Stromal cell of bone marrow (primary cell): ENCODE results near the gene KIF22.

Experiments used
- DNase-seq: peaks from one replicate; pipeline ENCODE4 v3.0.0-alpha.2; 2012; ENCODE audit warnings: low read depth

The KIF22 gene

GRCh38 chr16:29804020-29804419 lies 13.5 kb downstream of the KIF22 start:
- DNase-seq = no peak

GRCh38 chr16:29804455-29805231 lies 14.1 kb downstream of the KIF22 start:
- no peak for DNase-seq

- DNase-seq = peak; percentile 93
These were observed 14.9 kb downstream of the KIF22 start for GRCh38 chr16:29805232-29806098.

GRCh38 chr16:29806099-29806579 lies 15.6 kb downstream of the KIF22 start, which contains the start of gene MAZ:
MAZ (plus strand) TSS chr16:29806529; CDS start chr16:29806702, 173 bp downstream.
- DNase-seq = no peak

DNA sequence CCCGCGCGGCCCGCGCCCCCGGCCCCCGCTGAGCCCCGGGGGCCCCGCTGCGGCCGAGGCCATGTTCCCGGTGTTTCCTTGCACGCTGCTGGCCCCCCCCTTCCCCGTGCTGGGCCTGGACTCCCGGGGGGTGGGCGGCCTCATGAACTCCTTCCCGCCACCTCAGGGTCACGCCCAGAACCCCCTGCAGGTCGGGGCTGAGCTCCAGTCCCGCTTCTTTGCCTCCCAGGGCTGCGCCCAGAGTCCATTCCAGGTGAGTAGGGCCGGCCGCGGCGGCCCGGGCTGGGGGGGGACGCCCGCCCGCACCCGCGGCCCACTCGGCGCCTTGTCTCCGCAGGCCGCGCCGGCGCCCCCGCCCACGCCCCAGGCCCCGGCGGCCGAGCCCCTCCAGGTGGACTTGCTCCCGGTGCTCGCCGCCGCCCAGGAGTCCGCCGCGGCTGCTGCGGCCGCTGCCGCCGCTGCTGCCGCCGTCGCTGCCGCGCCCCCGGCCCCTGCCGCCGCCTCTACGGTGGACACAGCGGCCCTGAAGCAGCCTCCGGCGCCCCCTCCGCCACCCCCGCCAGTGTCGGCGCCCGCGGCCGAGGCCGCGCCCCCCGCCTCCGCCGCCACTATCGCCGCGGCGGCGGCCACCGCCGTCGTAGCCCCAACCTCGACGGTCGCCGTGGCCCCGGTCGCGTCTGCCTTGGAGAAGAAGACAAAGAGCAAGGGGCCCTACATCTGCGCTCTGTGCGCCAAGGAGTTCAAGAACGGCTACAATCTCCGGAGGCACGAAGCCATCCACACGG lies 16.3 kb downstream of the KIF22 start:
- DNase-seq = no peak

DNA sequence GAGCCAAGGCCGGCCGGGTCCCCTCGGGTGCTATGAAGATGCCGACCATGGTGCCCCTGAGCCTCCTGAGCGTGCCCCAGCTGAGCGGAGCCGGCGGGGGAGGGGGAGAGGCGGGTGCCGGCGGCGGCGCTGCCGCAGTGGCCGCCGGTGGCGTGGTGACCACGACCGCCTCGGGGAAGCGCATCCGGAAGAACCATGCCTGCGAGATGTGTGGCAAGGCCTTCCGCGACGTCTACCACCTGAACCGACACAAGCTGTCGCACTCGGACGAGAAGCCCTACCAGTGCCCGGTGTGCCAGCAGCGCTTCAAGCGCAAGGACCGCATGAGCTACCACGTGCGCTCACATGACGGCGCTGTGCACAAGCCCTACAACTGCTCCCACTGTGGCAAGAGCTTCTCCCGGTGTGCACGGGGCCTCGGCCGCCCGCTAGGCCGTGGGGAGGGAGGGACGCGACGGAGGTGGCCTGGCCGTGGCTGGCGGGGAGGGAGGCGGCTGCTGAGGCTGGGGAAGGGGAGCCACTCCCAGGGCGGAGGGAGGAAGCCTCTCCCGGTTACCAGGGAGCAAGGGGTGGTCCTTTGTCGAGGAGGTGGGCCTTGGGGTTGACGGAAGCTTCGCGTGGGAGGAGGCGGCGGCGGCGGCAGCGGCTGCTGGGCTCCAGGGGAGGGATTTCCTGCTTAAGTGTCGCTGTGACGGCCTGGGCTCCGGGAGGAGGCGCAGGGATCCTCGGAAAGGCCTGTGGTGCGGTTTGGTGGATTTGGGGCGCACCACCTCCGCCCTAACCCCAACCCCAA lies 17.1 kb downstream of the KIF22 start:
- DNase-seq = peak; percentile 85

DNA sequence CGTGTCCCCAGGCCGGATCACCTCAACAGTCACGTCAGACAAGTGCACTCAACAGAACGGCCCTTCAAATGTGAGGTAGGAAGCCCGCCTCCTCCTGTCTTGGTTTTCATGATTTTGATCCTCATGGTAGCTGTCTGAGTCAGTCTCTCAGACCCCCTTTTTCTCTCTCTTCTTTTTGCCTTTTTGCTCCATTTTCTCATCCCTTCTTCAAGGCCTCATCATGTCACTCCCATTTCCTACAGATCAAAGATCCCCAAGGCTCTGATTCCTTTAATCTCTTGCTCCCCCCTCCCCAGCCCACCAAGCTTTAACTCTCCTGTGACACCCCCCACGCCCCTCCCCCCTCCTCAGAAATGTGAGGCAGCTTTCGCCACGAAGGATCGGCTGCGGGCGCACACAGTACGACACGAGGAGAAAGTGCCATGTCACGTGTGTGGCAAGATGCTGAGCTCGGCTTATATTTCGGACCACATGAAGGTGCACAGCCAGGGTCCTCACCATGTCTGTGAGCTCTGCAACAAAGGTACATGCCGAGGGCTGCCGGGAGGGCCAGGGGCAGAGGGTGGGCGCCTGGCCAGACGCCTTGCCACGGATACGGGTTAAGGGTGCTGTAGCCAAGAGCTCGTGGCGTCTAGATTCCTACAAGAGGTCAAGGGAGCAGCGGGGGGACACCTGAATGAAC lies 17.8 kb downstream of the KIF22 start:
- DNase-seq = no peak

DNA sequence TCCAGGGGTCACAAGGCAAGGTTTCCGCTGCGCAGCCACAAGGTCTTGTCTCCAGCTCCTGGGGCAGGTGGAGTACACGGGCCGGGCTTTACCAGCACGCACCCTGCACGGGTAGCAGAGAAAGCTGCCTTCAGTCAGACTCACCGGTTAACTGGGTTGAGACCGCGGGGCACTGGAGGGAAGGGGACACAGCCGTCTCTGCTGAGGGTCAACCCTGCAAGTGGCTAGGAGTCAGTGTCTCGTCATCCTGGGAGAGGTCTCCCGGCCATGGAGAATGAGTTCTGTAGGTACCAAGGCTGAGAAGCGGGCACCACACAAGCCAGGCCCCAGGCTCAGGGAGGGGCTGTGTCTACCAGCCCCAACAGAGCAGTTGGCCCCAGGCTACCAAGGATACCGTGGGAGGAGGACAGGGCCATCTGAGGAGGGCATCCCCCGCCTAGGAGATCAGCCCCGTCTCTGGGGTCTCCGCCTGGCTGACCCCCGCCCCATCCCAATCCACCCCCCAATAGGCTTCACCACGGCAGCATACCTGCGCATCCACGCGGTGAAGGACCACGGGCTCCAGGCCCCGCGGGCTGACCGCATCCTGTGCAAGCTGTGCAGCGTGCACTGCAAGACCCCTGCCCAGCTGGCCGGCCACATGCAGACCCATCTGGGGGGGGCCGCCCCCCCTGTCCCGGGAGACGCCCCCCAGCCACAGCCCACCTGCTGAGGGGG lies 18.6 kb downstream of the KIF22 start:
- DNase-seq = no peak

DNA sequence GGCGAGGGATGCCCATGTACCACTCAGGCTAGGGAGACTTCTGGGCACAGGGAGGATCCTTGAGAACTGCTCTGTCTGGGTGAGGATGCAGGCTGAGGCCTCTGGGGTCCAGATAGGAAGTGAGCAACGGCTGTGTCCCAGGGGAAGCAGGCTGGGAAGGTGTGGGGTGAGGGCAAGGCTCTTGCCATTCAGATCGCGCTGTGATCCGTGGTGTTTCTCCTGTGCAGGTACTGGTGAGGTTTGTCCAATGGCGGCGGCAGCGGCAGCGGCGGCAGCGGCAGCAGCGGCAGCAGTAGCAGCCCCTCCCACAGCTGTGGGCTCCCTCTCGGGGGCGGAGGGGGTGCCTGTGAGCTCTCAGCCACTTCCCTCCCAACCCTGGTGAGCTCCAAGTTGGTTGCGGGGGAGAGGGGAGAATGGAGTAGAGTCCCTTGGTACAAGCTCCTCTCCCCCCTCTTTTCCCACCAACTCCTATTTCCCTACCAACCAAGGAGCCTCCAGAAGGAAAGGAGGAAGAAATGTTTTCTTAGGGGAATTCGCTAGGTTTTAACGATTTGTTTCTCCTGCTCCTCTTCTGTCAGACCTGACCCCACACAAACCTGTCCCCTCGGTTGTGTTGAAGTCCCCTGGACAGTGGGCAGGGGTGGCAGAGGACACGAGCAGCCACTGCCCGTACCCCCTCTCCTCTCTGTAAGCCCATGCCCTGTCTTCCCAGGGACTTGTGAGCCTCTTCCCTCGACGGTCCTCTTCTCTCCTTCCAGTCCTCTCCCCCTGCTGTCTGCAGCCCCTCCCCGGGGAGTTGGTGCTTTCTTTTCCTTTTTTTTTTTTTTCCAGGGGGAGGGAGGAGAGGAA lies 19.5 kb downstream of the KIF22 start:
- DNase-seq = no peak

- no peak for DNase-seq
These were observed 20.2 kb downstream of the KIF22 start for GRCh38 chr16:29810699-29811169.

DNA sequence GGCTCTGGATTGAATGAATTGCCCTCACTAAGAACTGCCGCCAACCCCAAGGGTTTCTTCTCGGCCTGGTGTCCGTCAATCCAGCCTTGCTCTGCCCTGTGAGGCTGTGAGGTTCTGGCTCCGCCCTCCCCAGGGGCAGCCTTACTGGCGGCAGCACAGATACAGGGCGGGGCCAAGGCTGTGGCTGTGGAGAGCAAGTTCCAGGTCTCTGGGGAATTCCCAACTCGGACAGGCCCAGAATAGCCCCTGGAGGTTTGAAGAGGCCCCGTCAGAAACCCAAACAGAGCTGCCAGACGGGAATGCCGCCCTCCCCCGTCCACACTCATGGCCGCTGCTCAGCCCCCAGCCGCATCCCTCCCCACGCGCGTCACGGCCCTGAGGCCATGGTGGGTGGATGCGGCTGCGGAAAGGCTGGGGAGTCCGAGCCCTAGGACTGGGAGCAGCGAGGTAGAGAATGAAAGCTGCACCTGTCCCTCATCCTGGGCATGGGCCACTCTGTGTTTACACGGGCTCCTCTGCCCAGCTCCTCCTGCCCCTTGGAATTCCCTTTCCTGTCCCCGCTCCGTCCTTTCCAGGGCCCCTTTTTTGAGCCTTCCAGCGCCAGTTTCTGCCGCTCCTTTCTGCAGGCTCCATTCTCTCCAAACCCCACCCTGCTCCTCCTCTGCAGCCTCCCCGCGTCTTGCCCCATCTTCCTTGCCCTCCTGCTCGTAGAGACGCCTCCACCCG lies 20.8 kb downstream of the KIF22 start:
- DNase-seq = peak; percentile 91

- DNase-seq = no peak
These were observed 21.5 kb downstream of the KIF22 start, which contains the start of gene PRRT2 for GRCh38 chr16:29811896-29812665. PRRT2 (plus strand) TSS chr16:29812193; CDS start chr16:29813055, 862 bp downstream.

- DNase-seq = no peak
These were observed 22.4 kb downstream of the KIF22 start for GRCh38 chr16:29812754-29813643.

DNA sequence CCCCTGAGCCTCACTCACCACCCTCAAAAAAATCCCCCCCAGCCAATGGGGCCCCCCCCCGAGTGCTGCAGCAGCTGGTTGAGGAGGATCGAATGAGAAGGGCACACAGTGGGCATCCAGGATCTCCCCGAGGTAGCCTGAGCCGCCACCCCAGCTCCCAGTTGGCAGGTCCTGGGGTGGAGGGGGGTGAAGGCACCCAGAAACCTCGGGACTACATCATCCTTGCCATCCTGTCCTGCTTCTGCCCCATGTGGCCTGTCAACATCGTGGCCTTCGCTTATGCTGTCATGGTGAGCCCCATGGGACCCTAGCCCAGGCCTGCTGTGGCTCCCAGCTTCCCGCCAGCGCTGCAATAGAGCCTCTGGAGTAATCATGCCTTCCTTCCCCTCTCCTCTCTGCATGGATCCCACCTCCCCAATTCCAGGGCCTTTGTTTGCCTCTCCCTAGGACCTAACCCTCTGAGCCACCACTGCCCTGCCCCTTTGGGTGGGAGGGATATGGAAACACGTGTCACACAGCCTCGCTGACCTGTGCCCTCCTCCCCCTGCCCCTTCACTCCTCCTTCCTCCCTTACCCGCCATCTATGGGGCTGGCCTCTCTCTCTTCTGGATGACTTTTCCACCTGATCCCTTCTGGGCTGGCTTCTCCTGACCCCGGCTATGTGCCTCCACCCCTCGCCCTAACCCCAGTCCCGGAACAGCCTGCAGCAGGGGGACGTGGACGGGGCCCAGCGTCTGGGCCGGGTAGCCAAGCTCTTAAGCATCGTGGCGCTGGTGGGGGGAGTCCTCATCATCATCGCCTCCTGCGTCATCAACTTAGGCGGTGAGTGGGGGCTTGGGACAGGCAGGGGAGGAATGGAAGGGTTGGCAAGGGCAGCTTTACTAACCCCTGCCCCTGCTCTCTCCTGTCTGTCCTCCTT lies 23.4 kb downstream of the KIF22 start:
- DNase-seq = no peak

DNA sequence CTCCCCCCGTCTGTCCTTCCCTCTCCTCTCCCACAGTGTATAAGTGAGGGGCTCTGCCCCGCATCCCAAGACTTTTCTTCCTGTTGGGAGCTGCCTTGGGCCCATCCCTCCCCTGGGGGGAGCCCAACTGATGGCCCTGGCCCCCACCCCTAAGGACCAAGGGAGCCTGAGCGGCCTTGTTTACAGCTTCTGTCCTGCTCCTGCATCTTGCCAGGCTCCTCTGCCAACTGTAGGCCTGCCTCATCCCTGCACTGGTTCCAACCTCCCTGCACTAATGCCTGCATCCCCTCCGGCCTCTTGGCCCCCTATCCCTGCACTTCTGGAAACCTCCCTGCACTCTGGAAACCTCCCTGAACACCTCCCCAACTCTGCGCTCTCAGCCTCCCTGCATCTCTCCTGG lies 24.0 kb downstream of the KIF22 start:
- no peak for DNase-seq
